ENCODE measurements around the gene CST8. TPM values are rescaled to one million over a fixed set of nuclear protein-coding genes. Genes with fewer than 3 reads are reported as not detected.

CST8 gene
- total RNA-seq, 1 experiment from 2014 or later, result not detected

- no TSS peak for BruUV-seq (replicated peaks)
- Histone ChIP-seq H3K36me3 (ENCODE audit: control insufficient read depth, insufficient read depth, low read length) (no peaks in the 10 kb centered on the region), H3K4me3 (ENCODE audit: low read depth in 2 of 2, low read length in 2 of 2) (no peak within 1 kb of the TSS), H3K4me1 (ENCODE audit: control insufficient read depth, insufficient read depth, low read length) (no peaks in the 10 kb centered on the region), H3K27ac (ENCODE audit: low read length) (no peak within 1 kb of the TSS), H3K27me3 (ENCODE audit: control insufficient read depth, insufficient read depth, low read length) (no peaks in the 10 kb centered on the region), H3K9me3 (ENCODE audit: control insufficient read depth, insufficient read depth, low read depth, low read length) (no peaks in the 10 kb centered on the region)
- ATAC-seq (no peak), DNase-seq (ENCODE audit: low read depth, low spot score) (no peak)
- TF ChIP-seq TCF7L2 (IDR thresholded peaks at IDR 0.05; ENCODE audit: low read depth, low read length) (no peak), SIN3A (IDR thresholded peaks at IDR 0.05; ENCODE audit: borderline replicate concordance, insufficient read depth, low read depth, low read length) (no peak), POLR2AphosphoS5 (IDR thresholded peaks at IDR 0.05; ENCODE audit: low read depth, low read length) (no peak)
- TF ChIP-seq, protein P1, sequence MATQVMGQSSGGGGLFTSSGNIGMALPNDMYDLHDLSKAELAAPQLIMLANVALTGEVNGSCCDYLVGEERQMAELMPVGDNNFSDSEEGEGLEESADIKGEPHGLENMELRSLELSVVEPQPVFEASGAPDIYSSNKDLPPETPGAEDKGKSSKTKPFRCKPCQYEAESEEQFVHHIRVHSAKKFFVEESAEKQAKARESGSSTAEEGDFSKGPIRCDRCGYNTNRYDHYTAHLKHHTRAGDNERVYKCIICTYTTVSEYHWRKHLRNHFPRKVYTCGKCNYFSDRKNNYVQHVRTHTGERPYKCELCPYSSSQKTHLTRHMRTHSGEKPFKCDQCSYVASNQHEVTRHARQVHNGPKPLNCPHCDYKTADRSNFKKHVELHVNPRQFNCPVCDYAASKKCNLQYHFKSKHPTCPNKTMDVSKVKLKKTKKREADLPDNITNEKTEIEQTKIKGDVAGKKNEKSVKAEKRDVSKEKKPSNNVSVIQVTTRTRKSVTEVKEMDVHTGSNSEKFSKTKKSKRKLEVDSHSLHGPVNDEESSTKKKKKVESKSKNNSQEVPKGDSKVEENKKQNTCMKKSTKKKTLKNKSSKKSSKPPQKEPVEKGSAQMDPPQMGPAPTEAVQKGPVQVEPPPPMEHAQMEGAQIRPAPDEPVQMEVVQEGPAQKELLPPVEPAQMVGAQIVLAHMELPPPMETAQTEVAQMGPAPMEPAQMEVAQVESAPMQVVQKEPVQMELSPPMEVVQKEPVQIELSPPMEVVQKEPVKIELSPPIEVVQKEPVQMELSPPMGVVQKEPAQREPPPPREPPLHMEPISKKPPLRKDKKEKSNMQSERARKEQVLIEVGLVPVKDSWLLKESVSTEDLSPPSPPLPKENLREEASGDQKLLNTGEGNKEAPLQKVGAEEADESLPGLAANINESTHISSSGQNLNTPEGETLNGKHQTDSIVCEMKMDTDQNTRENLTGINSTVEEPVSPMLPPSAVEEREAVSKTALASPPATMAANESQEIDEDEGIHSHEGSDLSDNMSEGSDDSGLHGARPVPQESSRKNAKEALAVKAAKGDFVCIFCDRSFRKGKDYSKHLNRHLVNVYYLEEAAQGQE (IDR thresholded peaks at IDR 0.05; ENCODE audit: insufficient read depth in 1 of 2, low read depth in 2 of 2, low read length in 1 of 2), result no peak
- TF ChIP-seq, protein P2, sequence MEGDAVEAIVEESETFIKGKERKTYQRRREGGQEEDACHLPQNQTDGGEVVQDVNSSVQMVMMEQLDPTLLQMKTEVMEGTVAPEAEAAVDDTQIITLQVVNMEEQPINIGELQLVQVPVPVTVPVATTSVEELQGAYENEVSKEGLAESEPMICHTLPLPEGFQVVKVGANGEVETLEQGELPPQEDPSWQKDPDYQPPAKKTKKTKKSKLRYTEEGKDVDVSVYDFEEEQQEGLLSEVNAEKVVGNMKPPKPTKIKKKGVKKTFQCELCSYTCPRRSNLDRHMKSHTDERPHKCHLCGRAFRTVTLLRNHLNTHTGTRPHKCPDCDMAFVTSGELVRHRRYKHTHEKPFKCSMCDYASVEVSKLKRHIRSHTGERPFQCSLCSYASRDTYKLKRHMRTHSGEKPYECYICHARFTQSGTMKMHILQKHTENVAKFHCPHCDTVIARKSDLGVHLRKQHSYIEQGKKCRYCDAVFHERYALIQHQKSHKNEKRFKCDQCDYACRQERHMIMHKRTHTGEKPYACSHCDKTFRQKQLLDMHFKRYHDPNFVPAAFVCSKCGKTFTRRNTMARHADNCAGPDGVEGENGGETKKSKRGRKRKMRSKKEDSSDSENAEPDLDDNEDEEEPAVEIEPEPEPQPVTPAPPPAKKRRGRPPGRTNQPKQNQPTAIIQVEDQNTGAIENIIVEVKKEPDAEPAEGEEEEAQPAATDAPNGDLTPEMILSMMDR (IDR thresholded peaks at IDR 0.05), result no peak
- in situ Hi-C loops (cut with HindIII; ENCODE audit: low pct_unique_long_range_greater_than_20kb, low sequenced_read_pairs) (no loop called here), intact Hi-C loops (cut with micrococcal nuclease; ENCODE audit: unreplicated experiment) (no loop called here)
- POLR2A ChIA-PET, result no interaction called here
- CTCF ChIA-PET, result no interaction called here
These were observed 38.1 kb upstream of the CST8 start, which contains the start of gene CST11 for GRCh38 chr20:23452776-23453175. CST11 (minus strand) TSS chr20:23452876; CDS start chr20:23452811, 65 bp downstream.

GRCh38 chr20:23453549-23454543, 37.1 kb upstream of the CST8 start:
- H3K27me3 ChIP-seq (ENCODE audit: control insufficient read depth, insufficient read depth, low read length), result no peaks in the 10 kb centered on the region
- in situ Hi-C loops (cut with HindIII; ENCODE audit: low pct_unique_long_range_greater_than_20kb, low sequenced_read_pairs) (no loop called here), intact Hi-C loops (cut with micrococcal nuclease; ENCODE audit: unreplicated experiment) (no loop called here)
- ChIA-PET CTCF (no interaction called here), POLR2A (no interaction called here)
- no peak overlapping the region for H3K4me3 ChIP-seq (ENCODE audit: low read depth in 2 of 2, low read length in 2 of 2)
- ATAC-seq, result no peak
- H3K9me3 ChIP-seq (ENCODE audit: control insufficient read depth, insufficient read depth, low read depth, low read length), result no peaks in the 10 kb centered on the region
- DNase-seq (ENCODE audit: low read depth, low spot score), result no peak
- BruUV-seq (replicated peaks), result no TSS peak
- TF ChIP-seq, protein P1 (IDR thresholded peaks at IDR 0.05; ENCODE audit: insufficient read depth in 1 of 2, low read depth in 2 of 2, low read length in 1 of 2), result no peak
- TF ChIP-seq SIN3A (IDR thresholded peaks at IDR 0.05; ENCODE audit: borderline replicate concordance, insufficient read depth, low read depth, low read length), result no peak
- H3K36me3 ChIP-seq (ENCODE audit: control insufficient read depth, insufficient read depth, low read length), result no peaks in the 10 kb centered on the region
- H3K4me1 ChIP-seq (ENCODE audit: control insufficient read depth, insufficient read depth, low read length), result no peaks in the 10 kb centered on the region
- no peak overlapping the region for H3K27ac ChIP-seq (ENCODE audit: low read length)

Measured in Panc1 (cell line).